OCI-M2 (cell line): ENCODE data around the gene EYA3.

ENCODE experiments used
- DNase-seq: peaks from one replicate; lab custom pipeline; 2025; ENCODE audit not compliant: unreplicated experiment; lab: John Stamatoyannopoulos, UW

The EYA3 gene

DNA sequence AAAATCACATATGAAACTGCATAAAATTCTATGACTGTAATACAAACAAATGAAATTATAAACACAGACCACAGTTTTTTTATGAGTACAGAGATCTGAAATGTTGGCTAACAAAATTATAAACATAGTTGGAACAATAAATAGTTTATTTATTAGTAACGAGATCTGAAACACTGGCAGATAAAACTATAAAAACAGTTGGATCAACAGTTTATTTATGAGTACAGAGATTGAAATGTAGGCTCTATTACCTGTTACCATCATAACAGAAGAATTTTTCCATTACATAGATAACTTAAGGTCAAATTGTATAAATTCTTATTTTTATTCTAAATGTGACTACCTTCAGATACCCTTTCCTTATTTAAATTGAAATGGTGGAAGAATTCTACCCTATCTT, 14.5 kb downstream of the EYA3 start:
- no peak for DNase-seq

- no peak for DNase-seq
Observed at GRCh38 chr1:28071813-28072212, 16.6 kb downstream of the EYA3 start.

GRCh38 chr1:28070725-28071593, 17.5 kb downstream of the EYA3 start:
- DNase-seq, result no peak

DNA sequence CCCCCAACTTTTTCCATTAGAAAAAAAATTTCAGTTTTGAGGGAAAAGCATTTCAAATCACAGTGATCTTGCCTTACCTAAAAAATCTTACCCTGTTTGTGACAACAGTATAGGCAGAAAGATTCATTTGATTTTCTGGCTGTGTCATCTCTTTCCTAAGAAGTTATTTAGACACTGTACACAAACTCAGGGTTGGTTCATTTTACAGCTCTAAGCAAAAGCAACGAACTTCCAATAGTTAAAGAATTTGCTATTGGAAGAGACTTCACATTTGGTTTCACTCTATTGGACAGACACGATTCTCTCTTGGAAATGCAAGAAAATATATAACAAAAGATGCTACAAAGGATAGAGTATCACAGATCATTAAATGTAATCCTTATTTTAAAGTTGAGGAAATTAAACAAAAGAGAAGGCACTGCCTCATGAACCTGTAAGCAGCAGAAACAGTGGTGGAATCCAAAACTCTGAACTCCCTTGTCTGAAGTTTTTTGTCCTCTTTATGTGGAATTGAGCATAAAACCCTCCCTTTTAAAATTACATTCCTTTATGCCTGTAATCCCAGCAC, 20.8 kb downstream of the EYA3 start:
- no peak for DNase-seq

DNA sequence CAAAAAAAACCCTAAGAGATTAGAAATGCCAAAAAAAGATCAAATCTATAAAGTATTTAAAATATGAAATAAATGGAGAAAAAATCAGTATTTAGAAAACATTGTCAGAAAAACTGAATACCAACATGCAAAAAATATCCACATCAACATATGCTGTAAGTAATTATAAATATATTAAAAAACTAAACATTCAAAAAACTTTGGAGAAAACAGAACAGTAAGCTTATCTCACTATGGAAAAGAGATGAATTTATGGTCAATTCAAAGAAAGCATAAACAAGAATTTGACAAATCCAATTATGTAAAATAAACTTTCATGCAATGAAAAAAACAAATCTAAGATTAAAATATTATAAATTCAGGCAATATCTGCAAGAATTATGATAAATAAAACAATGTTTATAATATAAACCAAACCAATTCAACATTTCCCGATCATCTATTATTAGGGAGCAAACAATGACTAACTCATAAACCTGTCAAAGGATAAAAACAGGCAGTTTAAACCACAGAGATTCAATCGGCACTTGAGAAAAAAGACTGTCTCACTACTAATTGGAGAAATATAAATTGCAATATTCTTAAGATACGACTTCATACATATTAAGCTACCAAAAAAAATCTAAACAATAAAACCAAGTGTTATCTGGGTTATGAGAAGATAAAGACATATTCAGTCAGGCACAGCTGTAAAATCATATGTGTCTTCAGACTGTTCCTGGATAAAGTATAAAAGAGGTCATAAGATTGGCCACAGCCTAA, 21.8 kb downstream of the EYA3 start:
- no peak for DNase-seq

GRCh38 chr1:28064064-28064463, 24.3 kb downstream of the EYA3 start:
- no peak for DNase-seq

GRCh38 chr1:28062806-28063205, 25.6 kb downstream of the EYA3 start:
- no peak for DNase-seq

DNA sequence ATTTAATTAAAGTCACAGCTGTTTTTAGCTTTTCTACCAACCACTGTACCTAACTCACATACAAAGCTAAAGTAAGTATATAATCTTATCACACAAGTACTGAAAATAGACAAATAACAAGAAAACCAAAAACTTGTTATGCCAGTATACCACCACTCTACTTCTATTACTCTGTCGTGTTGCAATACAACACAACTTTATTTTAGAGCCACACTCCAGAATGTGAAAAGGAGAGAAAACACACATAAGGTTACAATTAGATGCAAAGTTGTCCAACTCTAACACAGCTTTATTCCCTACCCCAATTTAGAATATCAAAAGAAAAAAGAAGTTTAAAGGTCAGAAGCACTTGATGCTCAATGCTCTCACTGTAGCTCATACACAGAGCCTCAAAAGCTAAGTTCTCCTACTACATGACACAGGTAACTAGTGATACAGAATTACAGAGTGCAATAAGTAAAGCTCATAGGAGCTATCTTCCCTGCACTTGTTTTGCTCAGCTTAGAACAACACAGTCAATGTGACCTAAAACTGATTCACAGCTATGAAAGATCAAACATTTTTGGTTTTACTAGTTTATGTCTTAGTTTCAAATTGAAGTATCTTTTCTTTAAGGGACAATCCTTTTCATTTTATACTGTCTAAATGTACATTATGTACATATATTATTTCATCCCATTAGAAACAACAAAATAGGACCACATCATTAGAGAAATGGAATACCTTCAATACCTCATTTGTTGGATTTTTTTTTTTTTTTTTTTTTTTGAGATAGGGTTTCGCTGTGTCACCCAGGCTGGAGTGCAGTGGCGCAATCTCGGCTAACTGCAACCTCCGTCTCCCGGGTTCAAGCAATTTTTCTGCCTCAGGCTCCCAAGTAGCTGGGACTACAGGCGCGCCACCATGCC, 29.2 kb downstream of the EYA3 start:
- DNase-seq, result no peak

- DNase-seq, result no peak
Observed at GRCh38 chr1:28058168-28058567, 30.2 kb downstream of the EYA3 start.

GRCh38 chr1:28056129-28056925, 32.1 kb downstream of the EYA3 start:
- DNase-seq, result no peak

DNA sequence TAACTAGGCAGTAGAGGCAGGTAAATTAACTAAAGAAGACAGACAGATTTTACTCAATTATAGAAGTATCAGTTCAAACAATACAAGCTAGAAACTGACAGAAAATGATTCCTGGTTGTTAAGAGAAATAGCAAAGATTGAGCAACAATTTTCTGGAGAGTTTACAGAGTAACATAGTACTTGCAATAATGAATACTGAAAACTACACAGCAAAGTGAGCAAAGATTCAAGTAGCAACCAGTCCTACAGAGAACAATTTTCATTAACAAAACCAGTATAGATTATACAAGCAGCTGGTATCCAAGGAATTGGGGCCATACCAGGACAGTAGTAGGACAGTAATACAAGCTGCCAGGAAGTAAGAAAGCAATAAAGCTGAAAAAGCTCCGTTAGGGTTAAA, 37.6 kb downstream of the EYA3 start:
- DNase-seq, result no peak

GRCh38 chr1:28046716-28047115, 41.7 kb downstream of the EYA3 start:
- no peak for DNase-seq

GRCh38 chr1:28045777-28046176, 42.6 kb downstream of the EYA3 start:
- DNase-seq, result no peak

DNA sequence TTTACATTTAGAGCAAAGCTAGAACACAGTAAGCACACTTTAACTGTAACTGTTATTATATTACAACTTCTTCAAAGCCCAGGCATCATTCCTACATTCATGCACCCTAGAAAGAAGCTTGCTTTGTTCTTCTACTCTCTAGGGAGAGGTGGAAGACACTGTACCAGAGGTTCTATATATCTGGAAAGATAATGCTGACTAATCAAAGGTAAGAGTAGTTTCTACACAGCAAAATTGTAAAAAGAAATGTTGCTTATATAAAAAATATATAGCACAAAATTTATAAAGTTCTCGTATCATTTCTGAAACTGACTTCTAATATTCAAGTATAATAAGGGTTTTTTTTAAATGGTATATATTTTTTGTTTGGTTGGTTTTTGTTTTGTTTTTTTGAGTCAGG, 44.0 kb downstream of the EYA3 start:
- DNase-seq, result no peak

- no peak for DNase-seq
Observed at GRCh38 chr1:28039341-28039740, 49.1 kb downstream of the EYA3 start.

DNA sequence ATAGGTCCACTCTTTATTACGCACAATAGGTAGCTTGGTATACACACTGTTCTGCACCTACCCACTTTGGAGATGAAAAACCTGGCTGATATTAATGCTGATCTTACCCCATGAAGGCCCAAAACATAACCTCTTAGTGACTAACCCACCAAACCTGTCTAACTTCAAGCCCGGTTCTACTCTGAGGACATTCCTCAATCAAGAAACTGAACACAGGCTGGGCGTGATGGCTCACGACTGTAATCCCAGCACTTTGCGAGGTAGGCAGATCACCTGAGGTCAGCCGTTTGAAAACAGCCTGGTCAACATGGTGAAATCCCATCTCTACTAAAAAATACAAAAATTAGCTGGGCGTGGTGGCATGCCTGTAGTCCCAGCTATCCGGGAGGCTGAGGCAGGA, 50.5 kb downstream of the EYA3 start:
- DNase-seq, result no peak

DNA sequence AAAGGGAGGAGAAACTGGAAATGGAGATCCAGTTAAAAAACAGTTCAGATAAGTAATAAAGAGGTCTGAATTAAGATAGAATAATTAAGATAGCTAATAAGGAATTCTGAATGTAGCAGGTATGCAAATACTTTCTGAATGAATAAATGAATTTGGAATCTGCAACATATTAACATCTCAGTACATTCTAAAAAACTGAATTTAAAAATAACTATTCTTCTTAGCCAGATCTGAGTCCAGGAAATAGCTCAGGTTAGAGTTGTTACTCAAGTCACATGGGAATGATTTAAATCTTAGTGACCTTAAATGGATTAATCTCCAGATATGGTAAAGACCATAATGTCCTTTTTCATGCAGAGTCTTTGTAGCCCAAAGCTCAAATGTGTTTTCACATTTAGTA, 51.2 kb downstream of the EYA3 start:
- no peak for DNase-seq

GRCh38 chr1:28036431-28036830, 52.0 kb downstream of the EYA3 start:
- no peak for DNase-seq

DNA sequence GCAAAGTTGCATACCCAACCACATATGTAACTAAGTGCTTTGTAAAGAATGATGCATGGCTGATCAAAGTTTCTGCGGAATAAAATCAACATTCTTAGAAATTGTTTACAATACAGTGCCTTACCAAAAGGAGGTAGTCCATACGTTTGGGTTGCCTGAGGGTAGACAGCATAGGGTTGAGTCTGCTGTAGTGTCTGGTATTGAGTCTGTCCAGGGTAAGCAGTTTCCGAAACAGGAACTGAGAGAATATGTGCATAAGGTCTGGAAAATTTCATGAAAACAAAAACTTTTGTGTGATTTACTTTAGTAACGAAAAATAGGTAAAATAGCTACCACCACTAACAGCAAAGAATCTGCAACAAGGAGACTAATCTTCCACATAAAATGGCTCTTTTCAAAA, 53.0 kb downstream of the EYA3 start:
- no peak for DNase-seq

DNA sequence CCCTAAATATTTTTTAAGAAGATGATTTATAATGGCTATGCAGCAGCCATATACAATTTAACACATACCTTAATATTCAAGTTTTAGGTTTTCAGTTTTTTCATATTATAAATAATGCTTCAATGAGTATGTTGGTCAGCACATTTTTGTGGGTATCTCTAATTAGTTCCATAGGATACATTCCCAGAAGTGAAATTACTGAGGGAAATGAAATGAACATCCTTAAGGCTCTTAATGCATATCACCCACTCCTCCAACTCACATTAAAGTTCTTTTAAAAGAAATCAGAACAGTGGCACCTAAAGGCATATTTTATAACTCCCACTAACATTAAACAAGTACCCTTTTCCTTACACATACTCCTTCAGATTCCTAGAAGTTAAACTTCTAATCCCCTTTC, 56.1 kb downstream of the EYA3 start:
- DNase-seq, result no peak
